GM19025 (cell line): ENCODE results near the gene DTX3L.
"Not testable (repeated sequence)": the region's sequence is repeated elsewhere in the genome, so short reads cannot be mapped to it uniquely, and the experiment has no call there.

ENCODE experiments used
- ATAC-seq: cut with Tn5 transposase; IDR thresholded peaks from one replicate; pipeline ENCODE4 v1.9.1; 2021; ENCODE audit warnings: mild to moderate bottlenecking, low read depth, moderate library complexity; ENCODE audit not compliant: unreplicated experiment

Gene DTX3L

DNA sequence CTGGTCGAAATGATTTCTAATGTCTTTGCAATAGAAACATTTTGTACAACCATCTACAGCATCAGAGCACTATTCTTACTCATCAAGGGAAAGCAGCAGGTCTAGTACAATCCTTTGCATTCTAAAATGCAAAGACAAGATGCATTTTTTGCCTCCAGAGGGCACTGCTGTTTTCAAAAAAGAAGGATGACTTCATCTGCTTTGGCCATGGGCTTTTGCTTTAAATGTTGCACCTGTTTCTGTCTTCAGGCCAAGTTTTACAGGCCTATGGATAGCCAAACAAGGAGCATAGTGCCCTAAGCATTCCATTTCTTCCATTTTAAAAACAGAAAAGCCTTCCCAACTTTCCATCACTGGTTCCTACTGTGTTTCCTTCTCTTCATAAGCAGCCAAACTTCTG lies 3.5 kb upstream of the DTX3L start:
- ATAC-seq, result no peak

GRCh38 chr3:122562923-122563716 lies 1.0 kb upstream of the DTX3L start:
- no peak for ATAC-seq

- no peak for ATAC-seq
These were observed 467 bp upstream of the DTX3L start for GRCh38 chr3:122563717-122564025.

GRCh38 chr3:122568131-122568530 lies 4.0 kb downstream of the DTX3L start:
- not testable (repeated sequence) for ATAC-seq

GRCh38 chr3:122568755-122569154 lies 4.6 kb downstream of the DTX3L start:
- ATAC-seq, result no peak

DNA sequence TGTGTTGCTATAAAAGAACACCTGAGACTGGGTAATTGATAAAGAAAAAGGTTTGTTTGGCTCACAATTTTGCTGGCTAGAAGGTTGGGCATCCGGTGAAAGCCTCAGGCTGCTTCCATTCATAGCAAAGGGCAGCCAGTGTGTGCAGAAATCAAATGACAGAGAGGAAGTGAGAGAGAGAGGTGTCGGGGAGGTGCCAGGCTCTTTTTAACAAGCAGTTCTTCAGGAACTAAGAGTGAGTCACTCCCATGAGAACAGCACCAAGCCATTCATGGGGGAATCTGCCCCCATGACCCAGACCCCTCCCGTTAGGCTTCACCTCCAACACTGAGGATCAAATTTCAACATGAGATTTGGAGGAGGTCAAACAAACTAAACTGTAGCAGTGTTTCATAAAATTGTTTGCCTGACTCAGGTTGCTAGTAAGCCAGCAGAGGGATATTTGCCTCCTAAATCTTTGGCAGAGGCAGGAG lies 8.8 kb downstream of the DTX3L start:
- ATAC-seq, result no peak

DNA sequence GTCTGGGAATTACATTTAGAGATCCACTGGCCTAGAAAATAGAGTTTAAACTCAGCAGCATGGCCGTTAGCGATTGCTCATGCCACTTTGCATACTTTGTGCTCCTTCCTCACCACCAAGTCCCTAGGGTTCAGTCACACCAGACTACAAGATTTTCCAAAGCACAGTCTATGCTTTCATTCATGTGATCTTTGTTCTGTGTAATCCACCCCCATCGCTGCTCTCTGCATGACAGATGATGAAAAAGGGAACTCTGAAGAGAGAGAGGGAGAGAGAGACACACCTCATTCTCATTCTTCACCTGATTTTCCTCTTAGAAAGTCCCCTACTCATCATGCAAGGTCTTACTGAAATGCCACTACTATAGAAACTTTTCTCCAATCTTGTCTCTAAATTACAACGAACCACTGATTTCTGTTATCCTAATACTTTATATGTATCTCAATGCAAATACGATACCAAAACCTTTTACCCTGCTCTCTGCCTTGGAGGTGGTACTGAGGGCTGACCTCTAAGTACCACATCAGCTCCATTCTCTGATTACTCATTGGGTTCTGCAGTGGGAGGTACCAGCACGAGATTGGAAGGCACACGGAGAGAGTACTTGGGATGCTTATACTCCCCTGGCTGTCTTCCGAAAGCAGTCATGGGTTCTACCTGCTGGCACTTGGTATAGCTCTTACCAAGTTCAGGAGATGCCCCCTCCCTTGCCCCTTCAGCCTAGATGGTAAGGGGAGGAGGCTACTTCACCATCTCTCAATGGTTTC lies 12.2 kb downstream of the DTX3L start:
- peak; percentile 81 for ATAC-seq

DNA sequence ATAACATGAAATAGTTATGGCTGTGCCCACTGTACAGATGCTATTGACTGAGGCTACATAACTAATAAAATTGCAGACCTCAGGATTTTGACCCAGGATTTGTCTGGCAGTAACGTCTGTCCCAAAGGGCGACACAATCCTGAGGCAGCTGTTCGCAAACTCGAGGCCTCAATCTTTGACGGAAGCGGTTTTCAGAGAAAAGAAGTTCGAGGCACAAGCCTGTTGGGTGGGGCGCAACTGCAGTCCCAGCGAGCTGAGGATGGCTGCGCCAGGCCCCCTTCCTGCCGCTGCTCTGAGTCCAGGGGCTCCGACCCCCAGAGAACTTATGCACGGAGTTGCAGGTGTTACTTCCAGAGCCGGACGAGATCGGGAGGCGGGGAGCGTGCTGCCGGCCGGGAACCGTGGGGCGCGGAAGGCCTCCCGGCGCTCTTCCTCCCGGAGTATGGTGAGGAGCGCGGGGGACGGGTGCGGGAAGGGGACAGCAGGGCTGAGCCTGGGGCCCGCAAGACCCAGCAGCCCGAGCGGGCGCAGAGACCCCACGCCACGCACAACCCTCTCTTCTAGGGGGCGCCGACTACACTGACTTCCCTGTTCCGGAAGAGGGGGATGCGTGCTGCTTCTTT lies 13.4 kb downstream of the DTX3L start, which contains the start of gene PARP15:
PARP15 (plus strand) TSS at position 242 of the 623 bp plus-strand sequence; CDS start at position 260, 18 bp downstream.
- ATAC-seq, result no peak

DNA sequence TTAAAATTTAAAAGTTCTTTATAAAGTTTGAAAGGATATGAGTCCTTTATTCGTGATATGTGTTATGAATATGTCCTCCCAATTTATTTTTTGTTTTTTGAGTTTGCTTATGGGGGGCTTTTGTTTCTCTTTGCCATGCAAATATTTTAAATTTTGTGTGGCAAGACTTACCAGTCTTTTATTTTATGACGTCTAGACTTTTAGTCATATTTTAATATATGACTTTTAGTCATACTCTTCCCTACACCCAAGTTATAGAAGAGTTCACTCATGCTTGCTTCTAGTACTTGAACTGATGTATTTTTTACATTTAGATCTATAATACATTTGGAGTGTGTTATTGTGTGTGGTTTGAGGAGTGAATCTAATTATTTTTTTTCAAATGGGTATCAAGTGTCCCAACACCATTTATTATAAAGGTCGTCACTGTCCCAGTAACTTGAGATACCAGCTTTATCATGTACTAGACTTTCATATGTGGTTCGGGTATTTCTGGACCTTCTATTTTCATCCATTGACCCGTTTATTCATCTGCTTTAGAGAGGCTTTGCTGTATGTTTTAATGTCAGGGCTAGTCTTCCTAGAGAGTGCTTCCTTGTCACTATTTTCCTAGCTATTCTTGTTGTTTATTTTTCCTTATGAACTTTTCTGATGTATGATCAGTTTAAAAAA lies 14.1 kb downstream of the DTX3L start:
- no peak for ATAC-seq

DNA sequence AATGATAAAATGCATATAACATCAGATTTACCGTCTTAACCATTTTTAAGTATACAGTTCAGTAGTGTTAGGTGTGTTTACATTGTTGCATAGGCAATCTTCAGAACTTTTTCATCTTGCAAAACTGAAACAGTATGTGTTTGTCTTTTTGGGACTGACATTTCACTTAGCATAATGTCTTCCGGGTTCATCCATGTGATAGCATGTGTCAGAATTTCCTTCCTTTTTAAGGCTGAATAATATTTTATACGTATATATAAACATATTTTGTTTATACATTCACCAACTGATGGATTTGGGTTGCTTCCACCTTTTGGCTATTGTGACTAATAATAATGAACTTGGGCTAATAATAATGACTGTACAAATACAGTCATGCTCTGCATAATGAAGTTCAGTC lies 16.3 kb downstream of the DTX3L start:
- ATAC-seq, result no peak

DNA sequence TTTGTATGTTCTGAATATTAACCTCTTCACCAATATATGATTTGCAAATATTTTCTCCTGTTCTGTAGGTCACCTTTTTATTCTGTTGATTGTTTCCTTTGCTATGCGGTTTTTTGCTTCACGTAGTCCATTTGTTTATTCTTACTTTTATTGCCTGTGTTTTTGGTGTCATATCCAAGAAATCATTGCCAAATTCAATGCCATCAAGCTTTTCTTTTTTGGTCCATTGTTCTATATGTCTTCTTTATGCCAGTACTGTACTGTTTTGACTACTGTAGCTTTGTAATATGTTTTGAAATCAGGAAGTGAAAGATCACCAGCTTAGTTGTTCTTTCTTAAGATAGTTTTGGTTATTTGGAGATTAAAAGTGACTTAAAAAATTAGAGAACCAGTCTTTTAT lies 17.5 kb downstream of the DTX3L start:
- no peak for ATAC-seq

- ATAC-seq, result no peak
These were observed 18.3 kb downstream of the DTX3L start for GRCh38 chr3:122582390-122582789.

DNA sequence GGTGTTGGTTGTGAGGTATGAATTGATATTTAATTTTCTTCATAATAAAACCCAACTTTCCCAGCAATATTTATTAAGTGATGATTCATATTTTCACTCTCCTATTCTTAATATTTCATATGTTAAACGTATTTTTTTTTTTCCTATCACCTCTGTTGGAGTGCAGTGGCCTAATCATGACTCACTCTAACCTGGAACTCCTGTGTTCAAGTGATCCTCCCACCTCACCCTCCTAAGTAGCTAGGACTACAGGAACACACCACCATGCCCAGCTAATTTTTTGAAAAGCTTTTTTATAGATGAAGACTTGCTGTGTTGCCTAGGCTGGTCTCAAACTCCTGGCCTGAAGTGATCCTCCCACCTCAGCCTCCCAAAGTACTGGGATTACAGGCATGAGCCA lies 22.0 kb downstream of the DTX3L start:
- no peak for ATAC-seq

GRCh38 chr3:122586773-122587485 lies 22.8 kb downstream of the DTX3L start:
- ATAC-seq, result no peak

DNA sequence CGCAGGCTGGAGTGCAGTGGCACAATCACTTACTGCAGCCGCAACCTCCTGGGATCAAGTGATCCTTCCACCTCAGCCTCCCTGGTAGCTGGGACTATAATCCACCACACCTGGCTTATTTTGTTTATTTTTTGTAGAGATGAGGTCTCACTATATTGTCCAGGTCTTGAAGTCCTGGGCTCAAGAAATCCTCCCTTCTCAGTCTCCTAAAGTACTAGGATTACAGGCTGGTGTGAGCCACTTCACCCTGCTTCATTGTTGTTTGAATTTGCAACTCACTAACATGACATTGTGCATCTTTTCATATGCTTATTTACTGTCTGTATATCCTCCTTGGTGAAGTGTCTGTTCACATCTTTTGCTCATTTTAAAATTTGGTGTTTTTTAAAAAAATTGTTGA lies 23.4 kb downstream of the DTX3L start:
- ATAC-seq, result no peak

- ATAC-seq, result no peak
These were observed 25.2 kb downstream of the DTX3L start for GRCh38 chr3:122589297-122589696.

DNA sequence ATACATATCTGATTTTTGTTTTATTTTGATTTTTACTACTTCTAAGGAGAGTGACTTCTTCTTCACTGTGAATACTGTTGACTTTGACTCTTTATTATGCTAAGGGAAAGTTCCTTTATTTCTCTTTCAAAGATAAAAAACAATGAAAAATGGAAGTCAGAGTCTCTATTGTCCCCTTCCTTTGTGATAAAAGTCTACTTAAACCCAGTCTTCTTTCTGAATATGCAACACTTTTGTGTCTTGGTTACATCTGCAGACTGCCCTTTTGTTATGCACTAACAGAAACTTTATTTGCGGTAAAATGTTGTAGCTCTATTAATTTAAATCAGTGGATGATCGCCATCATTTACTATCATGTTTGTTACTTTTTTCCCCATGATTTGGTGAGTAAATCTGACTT lies 26.5 kb downstream of the DTX3L start:
- ATAC-seq, result no peak

DNA sequence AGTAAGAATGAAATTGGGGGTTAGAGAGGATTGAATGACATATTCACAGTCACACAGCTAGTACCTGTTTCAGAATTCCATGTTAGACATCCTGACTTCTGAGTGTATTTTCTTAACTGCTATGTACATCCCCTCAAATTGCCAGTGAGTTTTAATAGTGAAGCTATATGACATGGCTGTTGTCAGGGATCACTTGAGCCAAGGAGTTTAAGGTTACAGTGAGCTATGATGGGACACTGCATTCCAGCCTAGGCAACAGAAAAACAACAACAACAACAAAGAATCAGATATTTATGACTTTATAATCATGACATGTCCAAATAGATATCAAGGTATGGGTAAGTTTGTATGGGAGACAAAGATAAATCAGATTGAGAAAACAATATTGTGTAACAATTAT lies 29.9 kb downstream of the DTX3L start:
- ATAC-seq, result no peak

- no peak for ATAC-seq
These were observed 34.0 kb downstream of the DTX3L start for GRCh38 chr3:122598151-122598550.

DNA sequence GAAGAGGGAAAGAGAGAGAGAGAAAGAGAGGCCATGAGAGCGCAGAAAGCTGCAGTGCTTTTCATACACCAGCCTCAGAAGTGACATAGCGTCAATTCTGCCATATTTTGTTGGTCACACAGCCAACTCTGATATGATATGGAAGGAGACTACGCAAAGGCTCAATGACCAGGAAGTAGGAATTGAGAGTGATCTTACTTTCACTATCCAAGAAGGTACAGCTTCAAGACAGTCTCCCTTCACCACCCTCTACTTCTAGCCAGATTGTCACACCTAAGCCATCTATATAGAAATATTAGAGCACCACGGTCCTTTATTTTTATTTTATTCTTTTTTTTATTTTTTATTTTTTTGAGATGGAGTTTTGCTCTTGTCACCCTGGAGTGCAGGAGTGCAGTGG lies 34.4 kb downstream of the DTX3L start:
- no peak for ATAC-seq
